ENCODE measurements around the gene AIFM3. TPM values are rescaled to one million over a fixed set of nuclear protein-coding genes. Genes with fewer than 3 reads are reported as not detected.

The AIFM3 gene
- total and polyA plus RNA-seq, 2 of the 13 experiments (the other 11 are each of a cell fraction or from before 2014, with no cell fraction given): 9.0 to 15.3 TPM

GRCh38 chr22:20981787-20982562 lies 14.9 kb downstream of the AIFM3 start, which contains the start of gene LZTR1 (continued):
- TF ChIP-seq RFX3 (CRISPR knock-in tag; IDR thresholded peaks at IDR 0.05) (peak; percentile 25; the same call in 1 of the 2 replicates), REXO4 (CRISPR knock-in tag; IDR thresholded peaks at IDR 0.05; ENCODE audit: borderline replicate concordance) (0 out of 2 replicates have a peak, but pooled peaks have one; percentile 72), EEA1 (CRISPR knock-in tag; IDR thresholded peaks at IDR 0.05; ENCODE audit: borderline replicate concordance) (peak; percentile 94; the same call in 1 of the 2 replicates), ZNF235 (CRISPR knock-in tag; IDR thresholded peaks at IDR 0.05; ENCODE audit: borderline replicate concordance) (peak; percentile 98), FOXA3 (CRISPR knock-in tag; IDR thresholded peaks at IDR 0.05) (peak; percentile 70), ZKSCAN1 (IDR thresholded peaks at IDR 0.05; ENCODE audit: low read length) (no peak), CHD2 (IDR thresholded peaks at IDR 0.05; ENCODE audit: low read depth, low read length) (no peak), ZNF431 (CRISPR knock-in tag; IDR thresholded peaks at IDR 0.05; ENCODE audit: borderline replicate concordance, low read depth) (peak; percentile 45; the same call in 1 of the 2 replicates), ZNF136 (CRISPR knock-in tag; IDR thresholded peaks at IDR 0.05; ENCODE audit: low read depth) (no peak), ZNF589 (CRISPR knock-in tag; conservative IDR thresholded peaks at IDR 0.05) (no peak; the same call in 1 of the 2 replicates), STAG1 (CRISPR knock-in tag; IDR thresholded peaks at IDR 0.05) (peak; percentile 50), HDAC2 (CRISPR knock-in tag; IDR thresholded peaks at IDR 0.05) (peak; percentile 74), EHMT2 (IDR thresholded peaks at IDR 0.05; ENCODE audit: borderline replicate concordance, low read depth, low read length) (no peak), ARID4A (CRISPR knock-in tag; IDR thresholded peaks at IDR 0.05; ENCODE audit: borderline replicate concordance) (peak; percentile 94), MNT (IDR thresholded peaks at IDR 0.05) (no peak; the same call in 1 of the 2 replicates), BORCS8-MEF2B (CRISPR knock-in tag; IDR thresholded peaks at IDR 0.05) (peak; percentile 90)
- TF ChIP-seq, protein P1, sequence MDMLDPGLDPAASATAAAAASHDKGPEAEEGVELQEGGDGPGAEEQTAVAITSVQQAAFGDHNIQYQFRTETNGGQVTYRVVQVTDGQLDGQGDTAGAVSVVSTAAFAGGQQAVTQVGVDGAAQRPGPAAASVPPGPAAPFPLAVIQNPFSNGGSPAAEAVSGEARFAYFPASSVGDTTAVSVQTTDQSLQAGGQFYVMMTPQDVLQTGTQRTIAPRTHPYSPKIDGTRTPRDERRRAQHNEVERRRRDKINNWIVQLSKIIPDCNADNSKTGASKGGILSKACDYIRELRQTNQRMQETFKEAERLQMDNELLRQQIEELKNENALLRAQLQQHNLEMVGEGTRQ (IDR thresholded peaks at IDR 0.05; ENCODE audit: low read depth, low read length): no peak
- TF ChIP-seq, protein P1 (CRISPR knock-in tag; IDR thresholded peaks at IDR 0.05; ENCODE audit: borderline replicate concordance): peak; percentile 56; the same call in 1 of the 2 replicates
